ENCODE data around the gene AADACL2. TPM values are rescaled to one million over a fixed set of nuclear protein-coding genes. Genes with fewer than 3 reads are reported as not detected.

The AADACL2 gene
- total and polyA plus RNA-seq, 2 donors (not counting 1 experiment from before 2014, with no cell fraction given): not detected

DNA sequence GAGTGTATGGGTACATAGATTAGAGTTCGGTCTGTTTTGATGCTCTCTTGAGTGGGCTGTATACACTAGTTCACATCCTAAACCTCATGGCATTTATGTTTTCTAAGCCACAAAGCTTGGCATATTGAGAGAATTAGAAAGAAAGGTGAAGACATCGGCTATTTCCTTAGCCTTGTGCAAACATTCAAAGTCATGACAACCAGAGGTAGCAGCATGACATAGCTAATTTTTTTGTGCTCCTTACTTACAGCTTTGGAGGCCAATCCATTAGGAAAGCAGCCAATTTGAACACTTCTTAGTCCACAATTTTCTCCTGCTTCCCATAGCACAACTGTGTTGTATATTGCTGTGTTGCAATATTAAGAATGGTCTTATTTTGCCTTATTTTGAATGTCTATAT is 58.7 kb downstream of the AADACL2 start:
- H3K27ac ChIP-seq (ENCODE audit: low read length in 2 of 2): no peak overlapping the region
- intact Hi-C loops (cut with micrococcal nuclease): no loop called here
- DNase-seq (no peak), ATAC-seq (ENCODE audit: low read depth) (no peak)
- peaks cover 4% of the 10 kb centered on the region for H3K27me3 Mint-ChIP-seq
- no peaks in the 10 kb centered on the region for H4K20me1 ChIP-seq (ENCODE audit: control insufficient read depth, insufficient read depth, low read length, poor library complexity, severe bottlenecking)
- CTCF ChIA-PET: no interaction called here
- H2AFZ ChIP-seq (ENCODE audit: insufficient read depth, low read depth, low read length, poor library complexity, severe bottlenecking): no peak overlapping the region
- POLR2A ChIA-PET: no interaction called here
- no peak overlapping the region for H3K4me2 ChIP-seq (replicated peaks; ENCODE audit: low read depth, low read length, poor library complexity, severe bottlenecking)
- no peaks in the 10 kb centered on the region for H3K9me3 ChIP-seq (ENCODE audit: control extremely low read depth in 1 of 3, control insufficient read depth in 2 of 3, insufficient read depth in 1 of 3, low read length in 2 of 3)
- no peak overlapping the region for H3K4me3 ChIP-seq (ENCODE audit: control extremely low read depth in 1 of 5, extremely low read depth in 1 of 5, insufficient read depth in 1 of 5, low read depth in 2 of 5, low read length in 4 of 5)
- H3K36me3 ChIP-seq (replicated peaks in 1 of 2; ENCODE audit: control extremely low read depth in 1 of 2, control insufficient read depth in 1 of 2, extremely low read depth in 1 of 2, insufficient read depth in 2 of 2, low read length in 1 of 2): no peaks in the 10 kb centered on the region
- 67% methylated on average over 1 of the region's 2 CpGs for WGBS (ENCODE audit: insufficient coverage)
- H3K27ac Mint-ChIP-seq: no peak overlapping the region
- TF ChIP-seq EZH2 (IDR thresholded peaks at IDR 0.05; ENCODE audit: borderline replicate concordance, insufficient read depth, low read depth, low read length, poor library complexity, severe bottlenecking): no peak
- TF ChIP-seq, protein P1, sequence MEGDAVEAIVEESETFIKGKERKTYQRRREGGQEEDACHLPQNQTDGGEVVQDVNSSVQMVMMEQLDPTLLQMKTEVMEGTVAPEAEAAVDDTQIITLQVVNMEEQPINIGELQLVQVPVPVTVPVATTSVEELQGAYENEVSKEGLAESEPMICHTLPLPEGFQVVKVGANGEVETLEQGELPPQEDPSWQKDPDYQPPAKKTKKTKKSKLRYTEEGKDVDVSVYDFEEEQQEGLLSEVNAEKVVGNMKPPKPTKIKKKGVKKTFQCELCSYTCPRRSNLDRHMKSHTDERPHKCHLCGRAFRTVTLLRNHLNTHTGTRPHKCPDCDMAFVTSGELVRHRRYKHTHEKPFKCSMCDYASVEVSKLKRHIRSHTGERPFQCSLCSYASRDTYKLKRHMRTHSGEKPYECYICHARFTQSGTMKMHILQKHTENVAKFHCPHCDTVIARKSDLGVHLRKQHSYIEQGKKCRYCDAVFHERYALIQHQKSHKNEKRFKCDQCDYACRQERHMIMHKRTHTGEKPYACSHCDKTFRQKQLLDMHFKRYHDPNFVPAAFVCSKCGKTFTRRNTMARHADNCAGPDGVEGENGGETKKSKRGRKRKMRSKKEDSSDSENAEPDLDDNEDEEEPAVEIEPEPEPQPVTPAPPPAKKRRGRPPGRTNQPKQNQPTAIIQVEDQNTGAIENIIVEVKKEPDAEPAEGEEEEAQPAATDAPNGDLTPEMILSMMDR (IDR thresholded peaks at IDR 0.05): no peak
- no peaks in the 10 kb centered on the region for H3K4me1 Mint-ChIP-seq
- no peaks in the 10 kb centered on the region for H3K27me3 ChIP-seq (replicated peaks in 1 of 4; ENCODE audit: control extremely low read depth in 1 of 4, control insufficient read depth in 3 of 4, insufficient read depth in 4 of 4, low read length in 3 of 4)
- no peaks in the 10 kb centered on the region for H3K9me3 Mint-ChIP-seq (ENCODE audit: insufficient read depth)
- H3K4me3 Mint-ChIP-seq: no peak overlapping the region
- no peaks in the 10 kb centered on the region for H3K79me2 ChIP-seq (ENCODE audit: control insufficient read depth, insufficient read depth, low read length)
- no peaks in the 10 kb centered on the region for H3K4me1 ChIP-seq (ENCODE audit: control insufficient read depth in 2 of 2, insufficient read depth in 2 of 2, low read length in 2 of 2)
- H3K9ac ChIP-seq (ENCODE audit: low read length): no peak overlapping the region

DNA sequence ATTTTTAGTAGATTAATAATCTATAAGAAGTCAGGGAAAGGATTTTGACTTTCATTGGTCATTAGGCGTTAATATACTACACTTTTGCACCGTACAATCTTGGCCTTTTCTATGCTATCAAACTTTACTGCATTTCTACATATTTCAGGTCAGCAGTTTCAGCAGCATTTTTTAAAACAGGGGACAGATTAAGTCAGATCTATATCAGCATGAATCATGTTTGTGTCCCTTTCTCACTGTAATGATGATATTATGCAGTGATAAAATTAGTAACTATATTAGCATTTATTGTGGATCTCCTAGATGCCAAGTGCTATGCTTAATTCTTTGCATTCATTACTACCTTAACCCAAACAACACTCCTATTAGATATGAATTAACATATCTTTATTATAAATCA is 59.9 kb downstream of the AADACL2 start:
- no peaks in the 10 kb centered on the region for H3K9me3 Mint-ChIP-seq (ENCODE audit: insufficient read depth)
- H2AFZ ChIP-seq (ENCODE audit: insufficient read depth, low read depth, low read length, poor library complexity, severe bottlenecking): no peak overlapping the region
- H3K4me2 ChIP-seq (replicated peaks; ENCODE audit: low read depth, low read length, poor library complexity, severe bottlenecking): no peak overlapping the region
- H3K27me3 ChIP-seq (replicated peaks in 1 of 4; ENCODE audit: control extremely low read depth in 1 of 4, control insufficient read depth in 3 of 4, insufficient read depth in 4 of 4, low read length in 3 of 4): no peaks in the 10 kb centered on the region
- intact Hi-C loops (cut with micrococcal nuclease): no loop called here
- DNase-seq (no peak), ATAC-seq (ENCODE audit: low read depth) (no peak)
- H3K27ac Mint-ChIP-seq: no peak overlapping the region
- H3K4me1 Mint-ChIP-seq: no peaks in the 10 kb centered on the region
- H3K9me3 ChIP-seq (ENCODE audit: control extremely low read depth in 1 of 3, control insufficient read depth in 2 of 3, insufficient read depth in 1 of 3, low read length in 2 of 3): no peaks in the 10 kb centered on the region
- WGBS (ENCODE audit: insufficient coverage): no CpG with 5 or more reads among the region's 2 CpGs
- H3K27ac ChIP-seq (ENCODE audit: low read length in 2 of 2): no peak overlapping the region
- H4K20me1 ChIP-seq (ENCODE audit: control insufficient read depth, insufficient read depth, low read length, poor library complexity, severe bottlenecking): no peaks in the 10 kb centered on the region
- CTCF ChIA-PET: interaction anchor here (1.1 kb wide), 1 partner anchor 9 kb away, joined by 3 read pairs; no protein-coding TSS in a partner anchor
- H3K27me3 Mint-ChIP-seq: peaks cover 4% of the 10 kb centered on the region
- H3K9ac ChIP-seq (ENCODE audit: low read length): no peak overlapping the region
- TF ChIP-seq, protein P1 (IDR thresholded peaks at IDR 0.05): no peak
- TF ChIP-seq EZH2 (IDR thresholded peaks at IDR 0.05; ENCODE audit: borderline replicate concordance, insufficient read depth, low read depth, low read length, poor library complexity, severe bottlenecking): no peak
- no peak overlapping the region for H3K4me3 ChIP-seq (ENCODE audit: control extremely low read depth in 1 of 5, extremely low read depth in 1 of 5, insufficient read depth in 1 of 5, low read depth in 2 of 5, low read length in 4 of 5)
- H3K4me1 ChIP-seq (ENCODE audit: control insufficient read depth in 2 of 2, insufficient read depth in 2 of 2, low read length in 2 of 2): no peaks in the 10 kb centered on the region
- no peaks in the 10 kb centered on the region for H3K36me3 ChIP-seq (replicated peaks in 1 of 2; ENCODE audit: control extremely low read depth in 1 of 2, control insufficient read depth in 1 of 2, extremely low read depth in 1 of 2, insufficient read depth in 2 of 2, low read length in 1 of 2)
- no peaks in the 10 kb centered on the region for H3K79me2 ChIP-seq (ENCODE audit: control insufficient read depth, insufficient read depth, low read length)
- POLR2A ChIA-PET: no interaction called here
- H3K4me3 Mint-ChIP-seq: no peak overlapping the region

Data from B cell (primary cell).